ENCODE measurements around the gene NEB. TPM values are rescaled to one million over a fixed set of nuclear protein-coding genes. Genes with fewer than 3 reads are reported as not detected.

Gene NEB
- total and polyA plus RNA-seq, 2 of the 13 experiments (the other 11 are each of a cell fraction or from before 2014, with no cell fraction given), result 0.21 to 0.24 TPM

- TF ChIP-seq ZNF770 (CRISPR knock-in tag; IDR thresholded peaks at IDR 0.05) (no peak), NFYC (CRISPR knock-in tag; IDR thresholded peaks at IDR 0.05) (no peak), ZSCAN22 (CRISPR knock-in tag; IDR thresholded peaks at IDR 0.05) (no peak), E2F1 (CRISPR knock-in tag; IDR thresholded peaks at IDR 0.05) (no peak), ISL2 (CRISPR knock-in tag; IDR thresholded peaks at IDR 0.05) (no peak), ZNF569 (CRISPR knock-in tag; IDR thresholded peaks at IDR 0.05; ENCODE audit: borderline replicate concordance) (0 out of 2 replicates have a peak, but pooled peaks have one; percentile 35), ZNF253 (CRISPR knock-in tag; IDR thresholded peaks at IDR 0.05; ENCODE audit: borderline replicate concordance) (no peak), CHCHD3 (CRISPR knock-in tag; IDR thresholded peaks at IDR 0.05) (no peak), ZUFSP (CRISPR knock-in tag; IDR thresholded peaks at IDR 0.05; ENCODE audit: borderline replicate concordance) (no peak), MTA3 (CRISPR knock-in tag; IDR thresholded peaks at IDR 0.05) (no peak), CSRNP2 (CRISPR knock-in tag; conservative IDR thresholded peaks at IDR 0.05; ENCODE audit: low read depth) (no peak), ZNF441 (CRISPR knock-in tag; IDR thresholded peaks at IDR 0.05; ENCODE audit: borderline replicate concordance) (no peak), FOXC1 (CRISPR knock-in tag; IDR thresholded peaks at IDR 0.05; ENCODE audit: borderline replicate concordance) (no peak), CBX2 (IDR thresholded peaks at IDR 0.05; ENCODE audit: low read depth, low read length) (no peak), CBX2 (CRISPR knock-in tag; IDR thresholded peaks at IDR 0.05; ENCODE audit: low read depth) (no peak), HOXA3 (CRISPR knock-in tag; IDR thresholded peaks at IDR 0.05) (no peak), POLR2AphosphoS5 (IDR thresholded peaks at IDR 0.05; ENCODE audit: low read depth, low read length) (no peak), KDM6A (CRISPR knock-in tag; IDR thresholded peaks at IDR 0.05; ENCODE audit: low read depth) (no peak), ZNF674 (CRISPR knock-in tag; IDR thresholded peaks at IDR 0.05; ENCODE audit: low read depth) (no peak), PREB (CRISPR knock-in tag; IDR thresholded peaks at IDR 0.05) (no peak)
Measured at GRCh38 chr2:151753540-151753939, 19.3 kb upstream of the NEB start (continued).
